IMR-90 (cell line): ENCODE results near the gene TMCC1. TPM values are rescaled to one million over a fixed set of nuclear protein-coding genes. Genes with fewer than 3 reads are reported as not detected.
"Not testable (repeated sequence)": the region's sequence is repeated elsewhere in the genome, so short reads cannot be mapped to it uniquely, and the experiment has no call there.

Experiments used
- ATAC-seq: fragments of 200-7000 bp; cut with Tn5 transposase; 2 replicates; pipeline ENCODE4 v1.9.1; 2020; ENCODE audit warnings: low read depth, mild to moderate bottlenecking, moderate library complexity
- BruUV-seq: library from RNA; stranded (reverse); fragments of 400-500 nt; replicated peaks from 2 replicates; lab custom pipeline; 2021; lab: Mats Ljungman, UMichigan
- CTCF ChIA-PET: fragments of 300-600 bp; formaldehyde crosslinking; extraction: SDS; loops from one replicate; lab custom pipeline; 2021; ENCODE audit warnings: antibody characterized with exemption; lab: Yijun Ruan, JAX
- POLR2A ChIA-PET: fragments of 300-600 bp; sonication (Branson Sonifier 250); formaldehyde crosslinking; loops from one replicate; lab custom pipeline; 2022; ENCODE audit warnings: antibody characterized with exemption; ENCODE audit not compliant: unreplicated experiment; lab: Charles Lee
- DNase-seq: peaks from one replicate; pipeline ENCODE4 v3.0.0; 2013
- H2AFZ ChIP-seq: replicated peaks from 2 replicates; pipeline ENCODE3; 2013; ENCODE audit warnings: low read length, mild to moderate bottlenecking; ENCODE audit not compliant: poor library complexity
- H2AK5ac ChIP-seq: 2 replicates; pipeline ENCODE4 v1.6.1; 2013; ENCODE audit warnings: low read depth, low read length, inconsistent platforms
- H2AK9ac ChIP-seq: replicated peaks from 2 replicates; pipeline ENCODE3; 2013; ENCODE audit warnings: mild to moderate bottlenecking, low read depth, low read length, moderate library complexity; ENCODE audit not compliant: poor library complexity
- H2BK120ac ChIP-seq: 2 replicates; pipeline ENCODE4 v1.6.1; 2013; ENCODE audit warnings: low read depth, low read length, inconsistent platforms
- H2BK15ac ChIP-seq: 3 replicates; pipeline ENCODE4 v1.6.1; 2013; ENCODE audit warnings: low read depth, low read length, inconsistent platforms
- H2BK20ac ChIP-seq: 2 replicates; pipeline ENCODE4 v1.6.1; 2013; ENCODE audit warnings: low read depth, mild to moderate bottlenecking, inconsistent platforms, low read length, moderate library complexity
- H2BK5ac ChIP-seq: 2 replicates; pipeline ENCODE4 v1.6.1; 2013; ENCODE audit warnings: mild to moderate bottlenecking, low read depth, low read length, inconsistent platforms; ENCODE audit not compliant: poor library complexity, severe bottlenecking
- H3K14ac ChIP-seq: replicated peaks from 2 replicates; pipeline ENCODE4 v1.6.1; 2013; ENCODE audit warnings: low read depth, low read length, inconsistent platforms
- H3K18ac ChIP-seq: 2 replicates; pipeline ENCODE4 v1.6.1; 2013; ENCODE audit warnings: low read depth, low read length, control low read depth
- H3K23ac ChIP-seq: 2 replicates; pipeline ENCODE4 v1.6.1; 2013; ENCODE audit warnings: low read depth, low read length, inconsistent platforms
- H3K27ac ChIP-seq: 2 replicates; pipeline ENCODE4 v1.5.1; 2013; ENCODE audit warnings: mild to moderate bottlenecking, control low read depth, low read length; ENCODE audit not compliant: insufficient read depth
- H3K27me3 ChIP-seq: 2 replicates; pipeline ENCODE4 v1.6.1; 2013; ENCODE audit warnings: low read length; ENCODE audit not compliant: control insufficient read depth, insufficient read depth
- H3K36me3 ChIP-seq: 2 replicates; pipeline ENCODE4 v1.6.1; 2013; ENCODE audit warnings: low read length, mixed read lengths; ENCODE audit not compliant: control insufficient read depth, insufficient read depth
- H3K4ac ChIP-seq: 2 replicates; pipeline ENCODE4 v1.6.1; 2013; ENCODE audit warnings: low read depth, low read length, inconsistent platforms
- H3K4me1 ChIP-seq: 2 replicates; pipeline ENCODE4 v1.6.1; 2013; ENCODE audit warnings: low read length, mixed read lengths; ENCODE audit not compliant: control insufficient read depth, insufficient read depth
- H3K4me2 ChIP-seq: 2 replicates; pipeline ENCODE4 v1.6.1; 2013; ENCODE audit warnings: low read depth, mild to moderate bottlenecking, control low read depth, low read length, moderate library complexity
- H3K4me3 ChIP-seq: 2 replicates; pipeline ENCODE4 v1.5.1; 2013; ENCODE audit warnings: low read depth, mild to moderate bottlenecking, control low read depth, low read length, moderate library complexity; ENCODE audit not compliant: insufficient read depth
- H3K56ac ChIP-seq: 2 replicates; pipeline ENCODE4 v1.6.1; 2013; ENCODE audit warnings: low read length, inconsistent platforms; ENCODE audit not compliant: insufficient read depth; ENCODE audit errors: extremely low read depth
- H3K79me1 ChIP-seq, 2 experiments: 2 replicates each; pipeline ENCODE4 v1.6.1; 2013; ENCODE audit warnings: low read length in 2 of 2, inconsistent platforms in 1 of 2, low read depth in 1 of 2
- H3K9ac ChIP-seq: 2 replicates; pipeline ENCODE4 v1.6.1; 2013; ENCODE audit warnings: low read depth, low read length, control low read depth
- H3K9me1 ChIP-seq: 2 replicates; pipeline ENCODE4 v1.6.1; 2013; ENCODE audit warnings: low read length, inconsistent platforms; ENCODE audit not compliant: insufficient read depth
- H3K9me3 ChIP-seq: 2 replicates; pipeline ENCODE4 v1.6.1; 2013; ENCODE audit warnings: low read length; ENCODE audit not compliant: control insufficient read depth, insufficient read depth
- H4K20me1 ChIP-seq: 2 replicates; pipeline ENCODE4 v1.6.1; 2013; ENCODE audit warnings: low read length, inconsistent platforms; ENCODE audit not compliant: insufficient read depth
- H4K5ac ChIP-seq: 2 replicates; pipeline ENCODE4 v1.6.1; 2013; ENCODE audit warnings: mild to moderate bottlenecking, low read depth, low read length, control low read depth
- H4K8ac ChIP-seq, 2 experiments: 2 replicates each; pipeline ENCODE4 v1.6.1; 2013; ENCODE audit warnings: low read depth in 2 of 2, low read length in 2 of 2, control low read depth in 1 of 2, inconsistent platforms in 1 of 2
- H4K91ac ChIP-seq: 2 replicates; pipeline ENCODE4 v1.6.1; 2013; ENCODE audit warnings: low read depth, low read length, inconsistent platforms; ENCODE audit not compliant: insufficient read depth
- CHD1 ChIP-seq: IDR thresholded peaks from 2 replicates; pipeline ENCODE4 v1.6.1; 2012; ENCODE audit warnings: low read depth, low read length, improper control_type of control experiment
- MAZ ChIP-seq: IDR thresholded peaks from 2 replicates; pipeline ENCODE4 v1.6.1; 2012; ENCODE audit warnings: low read depth, mild to moderate bottlenecking, low read length, improper control_type of control experiment, moderate library complexity, borderline replicate concordance
- MXI1 ChIP-seq: IDR thresholded peaks from 2 replicates; pipeline ENCODE4 v1.6.1; 2012; ENCODE audit warnings: low read depth, mild to moderate bottlenecking, low read length, moderate library complexity, borderline replicate concordance
- POLR2A ChIP-seq: IDR thresholded peaks from 2 replicates; pipeline ENCODE4 v1.6.1; 2012; ENCODE audit warnings: mild to moderate bottlenecking, low read depth, low read length
- RAD21 ChIP-seq: IDR thresholded peaks from 2 replicates; pipeline ENCODE4 v1.6.1; 2012; ENCODE audit warnings: low read length, improper control_type of control experiment
- WGBS, 2 experiments: methylation state at CpG; one replicate each; pipeline versions ENCODE4 v1.1.5 to v1.1.7; 2013; ENCODE audit warnings: missing lambda C conversion rate in 2 of 2; ENCODE audit not compliant: insufficient read length in 1 of 2; ENCODE audit errors: extremely low coverage in 2 of 2; 5-methylcytosine and 5-hydroxymethylcytosine counted together
- dilution Hi-C: fragments of 300-500 bp; cut with HindIII; formaldehyde crosslinking; loops from one replicate; pipeline ENCODE4 v1.14.3; 2018; ENCODE audit warnings: low sequenced_read_pairs; ENCODE audit not compliant: unreplicated experiment
- in situ Hi-C: fragments of 300-500 bp; cut with MboI; formaldehyde crosslinking; loops from 3 replicates; pipeline ENCODE4 v1.14.3; 2019; ENCODE audit warnings: low sequenced_read_pairs, inconsistent platforms, mixed read lengths
- intact Hi-C: fragments of 100-400 bp; cut with micrococcal nuclease; formaldehyde crosslinking; loops from 2 replicates; pipeline ENCODE4 v1.10.0; 2022
- polyA plus RNA-seq, 3 experiments: library from polyadenylated mRNA; depleted of rRNA; stranded (reverse); fragments of >200 nt; gene quantifications; 2 replicates each; pipeline ENCODE4 v1.2.3, GENCODE V29; 2012; ENCODE audit warnings: low replicate concordance in 1 of 3
- total RNA-seq: library from RNA; depleted of rRNA; stranded (reverse); fragments of >200 nt; gene quantifications from 2 replicates; pipeline ENCODE4 v1.2.3, GENCODE V29; 2012
- TF ChIP-seq, protein P1 (sequence below): fragments of 150-350 bp; IDR thresholded peaks from 2 replicates; pipeline ENCODE4 v1.6.1; 2017; ENCODE audit warnings: mild to moderate bottlenecking, antibody characterized with exemption, low read length, low read depth

Gene TMCC1
- total and polyA plus RNA-seq, 2 of the 4 experiments (the other 2 are of a cell fraction), result 5.0 to 7.3 TPM

DNA sequence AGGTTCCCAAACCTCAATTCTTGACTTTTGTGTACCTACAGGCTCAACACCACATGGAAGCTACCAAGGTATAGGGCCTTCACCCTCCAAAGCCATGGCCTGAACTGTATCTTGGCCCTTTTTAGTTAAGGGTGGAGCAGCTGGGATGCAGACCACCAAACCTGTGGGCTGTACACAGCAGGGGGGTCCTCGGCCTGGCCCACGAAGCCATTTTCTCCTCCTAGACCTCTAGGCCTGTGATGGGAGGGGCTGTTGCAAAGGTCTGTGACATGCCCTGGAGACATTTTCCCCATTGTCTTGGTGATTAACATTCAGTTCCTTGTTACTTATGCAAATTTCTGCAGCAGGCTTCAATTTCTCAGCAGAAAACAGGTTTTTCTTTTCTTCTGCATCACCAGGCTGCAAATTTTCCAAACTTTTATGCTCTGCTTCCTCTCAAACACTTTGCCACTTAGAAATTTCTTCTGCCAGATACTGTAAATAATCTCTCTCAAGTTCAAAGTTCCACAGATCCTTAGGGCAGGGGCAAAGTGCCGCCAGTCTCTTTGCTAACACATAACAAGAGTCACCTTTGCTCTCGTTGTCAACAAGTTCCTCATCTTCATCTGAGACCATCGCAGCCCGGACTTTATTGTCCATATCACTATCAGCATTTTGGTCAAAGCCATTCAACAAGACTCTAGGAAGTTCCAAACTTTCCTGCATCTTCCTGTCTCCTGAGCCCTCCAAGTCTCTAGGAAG lies 196.1 kb downstream of the TMCC1 start:
- no peak overlapping the region for H3K23ac ChIP-seq
- dilution Hi-C loops (no loop called here), in situ Hi-C loops (no loop called here), intact Hi-C loops (no loop called here)
- no peak overlapping the region for H2BK120ac ChIP-seq
- 90% methylated on average over 4 of the region's 6 CpGs; no CpG with 5 or more reads in 1 of the 2 experiments for WGBS, 2 experiments
- DNase-seq (no peak), ATAC-seq (no peak)
- BruUV-seq, result no TSS peak
- H2BK20ac ChIP-seq, result no peak overlapping the region
- no peak overlapping the region for H3K14ac ChIP-seq
- H4K91ac ChIP-seq, result no peak overlapping the region
- H3K9ac ChIP-seq, result no peak overlapping the region
- no peak overlapping the region for H2AK5ac ChIP-seq
- CTCF ChIA-PET, result interaction anchor here (0.5 kb wide), 1 partner anchor 179 kb away, joined by 4 read pairs; no protein-coding TSS in a partner anchor
- H3K9me3 ChIP-seq, result no peaks in the 10 kb centered on the region
- TF ChIP-seq, protein P1, sequence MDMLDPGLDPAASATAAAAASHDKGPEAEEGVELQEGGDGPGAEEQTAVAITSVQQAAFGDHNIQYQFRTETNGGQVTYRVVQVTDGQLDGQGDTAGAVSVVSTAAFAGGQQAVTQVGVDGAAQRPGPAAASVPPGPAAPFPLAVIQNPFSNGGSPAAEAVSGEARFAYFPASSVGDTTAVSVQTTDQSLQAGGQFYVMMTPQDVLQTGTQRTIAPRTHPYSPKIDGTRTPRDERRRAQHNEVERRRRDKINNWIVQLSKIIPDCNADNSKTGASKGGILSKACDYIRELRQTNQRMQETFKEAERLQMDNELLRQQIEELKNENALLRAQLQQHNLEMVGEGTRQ, result no peak
- TF ChIP-seq CHD1 (no peak), MXI1 (no peak), POLR2A (no peak), RAD21 (no peak), MAZ (no peak)
- H3K9me1 ChIP-seq, result no peaks in the 10 kb centered on the region
- no peaks in the 10 kb centered on the region for H4K20me1 ChIP-seq
- H3K4me2 ChIP-seq, result no peak overlapping the region
- no peak overlapping the region for H2AK9ac ChIP-seq
- H4K8ac ChIP-seq, result no peak overlapping the region
- no peak overlapping the region for H4K5ac ChIP-seq
- no peak overlapping the region for H2BK5ac ChIP-seq
- H3K4me3 ChIP-seq, result no peak overlapping the region
- no peak overlapping the region for H3K56ac ChIP-seq
- H3K18ac ChIP-seq, result no peak overlapping the region
- H3K27ac ChIP-seq, result no peak overlapping the region
- H2AFZ ChIP-seq, result no peak overlapping the region
- no peaks in the 10 kb centered on the region for H3K36me3 ChIP-seq
- no peak overlapping the region for H2BK15ac ChIP-seq
- no peaks in the 10 kb centered on the region; a peak in 2 of 4 replicates for H3K79me1 ChIP-seq
- no peaks in the 10 kb centered on the region; the same call in 1 of the 2 replicates for H3K4me1 ChIP-seq
- no peak overlapping the region for H3K4ac ChIP-seq
- H3K27me3 ChIP-seq, result no peaks in the 10 kb centered on the region
- POLR2A ChIA-PET, result no interaction called here

DNA sequence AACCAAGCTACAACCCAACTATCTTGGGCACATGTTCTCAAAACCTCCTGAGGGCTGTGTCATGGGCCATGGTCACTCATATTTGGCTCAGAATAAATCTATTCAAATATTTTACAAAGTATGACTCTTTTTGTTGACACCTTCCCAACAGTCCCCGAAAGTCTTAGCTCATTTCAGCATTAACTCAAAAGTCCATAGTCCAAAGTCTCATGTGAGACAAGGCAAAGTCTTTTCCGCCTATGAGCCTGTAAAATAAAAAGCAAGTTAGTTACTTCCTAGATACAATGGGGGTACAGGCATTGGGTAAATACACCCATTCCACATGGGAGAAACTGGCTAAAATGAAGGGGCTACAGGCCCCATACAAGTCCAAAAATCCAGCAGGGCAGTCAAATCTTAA lies 197.1 kb downstream of the TMCC1 start:
- POLR2A ChIA-PET, H3K4me1 ChIP-seq, H2BK120ac ChIP-seq, H2AK5ac ChIP-seq, dilution Hi-C loops, H3K9ac ChIP-seq, H4K91ac ChIP-seq, CTCF ChIA-PET, ATAC-seq, H2BK5ac ChIP-seq, H3K4me3 ChIP-seq, H4K8ac ChIP-seq, H2BK15ac ChIP-seq, H2AFZ ChIP-seq, intact Hi-C loops, H3K23ac ChIP-seq, H4K5ac ChIP-seq, H3K56ac ChIP-seq, H3K9me1 ChIP-seq, H3K4ac ChIP-seq, H3K36me3 ChIP-seq, H3K18ac ChIP-seq, in situ Hi-C loops, H2BK20ac ChIP-seq, H3K79me1 ChIP-seq, H3K14ac ChIP-seq, BruUV-seq, H3K4me2 ChIP-seq, H3K27ac ChIP-seq, DNase-seq, H4K20me1 ChIP-seq, H3K9me3 ChIP-seq, H2AK9ac ChIP-seq, H3K27me3 ChIP-seq: not testable (repeated sequence)
- no CpG with 5 or more reads among the region's 2 CpGs for WGBS, 2 experiments
